Activated CD8-positive, alpha-beta T cell treated with anti-CD3 and anti-CD28 coated beads for 36 hours (primary cell): Measurements from ENCODE around the gene LRRC8B. TPM values are rescaled to one million over a fixed set of nuclear protein-coding genes. Genes with fewer than 3 reads are reported as not detected.
A peak's percentile ranks its signal among the peaks of the same experiment; 100 is the strongest.

ENCODE experiments used
- ATAC-seq: fragments of 200-7000 bp; cut with Tn5 transposase; one replicate; pipeline ENCODE4 v1.10.0; 2021; ENCODE audit warnings: mild to moderate bottlenecking, moderate library complexity
- CTCF ChIA-PET: fragments of 350-600 bp; sonication (Branson Sonifier 250); formaldehyde crosslinking; loops from one replicate; lab custom pipeline; 2021; ENCODE audit warnings: antibody characterized with exemption; lab: Charles Lee
- POLR2A ChIA-PET: fragments of 350-600 bp; sonication (Branson Sonifier 250); formaldehyde crosslinking; loops from one replicate; lab custom pipeline; 2021; ENCODE audit warnings: antibody characterized with exemption; lab: Charles Lee
- DNase-seq: peaks from one replicate; pipeline ENCODE4 v3.0.0-alpha.2; 2020
- H3K27ac Mint-ChIP-seq: one replicate; pipeline ENCODE4 v1.8.0; 2021; ENCODE audit warnings: mild to moderate bottlenecking, mixed read lengths
- H3K27me3 Mint-ChIP-seq: one replicate; pipeline ENCODE4 v1.8.0; 2021; ENCODE audit warnings: mixed read lengths
- H3K36me3 Mint-ChIP-seq: one replicate; pipeline ENCODE4 v1.8.0; 2021; ENCODE audit warnings: low read depth, mixed read lengths
- H3K4me1 Mint-ChIP-seq: one replicate; pipeline ENCODE4 v1.8.0; 2021; ENCODE audit warnings: low read depth, mixed read lengths
- H3K4me3 Mint-ChIP-seq: one replicate; pipeline ENCODE4 v1.8.0; 2021; ENCODE audit warnings: mild to moderate bottlenecking, moderate library complexity, mixed read lengths
- H3K9me3 Mint-ChIP-seq: one replicate; pipeline ENCODE4 v1.8.0; 2021; ENCODE audit warnings: mixed read lengths
- intact Hi-C: fragments of 100-400 bp; cut with micrococcal nuclease; formaldehyde crosslinking; loops from one replicate; pipeline ENCODE4 v1.10.0; 2022
- total RNA-seq, 2 experiments: library from RNA; stranded (reverse); gene quantifications; one replicate each; pipeline ENCODE4 v1.2.3, GENCODE V29; 2021
- TF ChIP-seq, protein P1 (sequence below): fragments of 200-600 bp; IDR thresholded peaks from one replicate; pipeline ENCODE4 v1.8.0; 2022; ENCODE audit warnings: antibody characterized with exemption, mild to moderate bottlenecking

The LRRC8B gene
- total RNA-seq, 2 experiments from 2014 or later, result 24.9 to 31.7 TPM

- no peak for ATAC-seq
- intact Hi-C loops, result no loop called here
- H3K27ac Mint-ChIP-seq, result peak overlapping the region; percentile 69
- TF ChIP-seq, protein P1, sequence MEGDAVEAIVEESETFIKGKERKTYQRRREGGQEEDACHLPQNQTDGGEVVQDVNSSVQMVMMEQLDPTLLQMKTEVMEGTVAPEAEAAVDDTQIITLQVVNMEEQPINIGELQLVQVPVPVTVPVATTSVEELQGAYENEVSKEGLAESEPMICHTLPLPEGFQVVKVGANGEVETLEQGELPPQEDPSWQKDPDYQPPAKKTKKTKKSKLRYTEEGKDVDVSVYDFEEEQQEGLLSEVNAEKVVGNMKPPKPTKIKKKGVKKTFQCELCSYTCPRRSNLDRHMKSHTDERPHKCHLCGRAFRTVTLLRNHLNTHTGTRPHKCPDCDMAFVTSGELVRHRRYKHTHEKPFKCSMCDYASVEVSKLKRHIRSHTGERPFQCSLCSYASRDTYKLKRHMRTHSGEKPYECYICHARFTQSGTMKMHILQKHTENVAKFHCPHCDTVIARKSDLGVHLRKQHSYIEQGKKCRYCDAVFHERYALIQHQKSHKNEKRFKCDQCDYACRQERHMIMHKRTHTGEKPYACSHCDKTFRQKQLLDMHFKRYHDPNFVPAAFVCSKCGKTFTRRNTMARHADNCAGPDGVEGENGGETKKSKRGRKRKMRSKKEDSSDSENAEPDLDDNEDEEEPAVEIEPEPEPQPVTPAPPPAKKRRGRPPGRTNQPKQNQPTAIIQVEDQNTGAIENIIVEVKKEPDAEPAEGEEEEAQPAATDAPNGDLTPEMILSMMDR, result no peak
- peaks cover 76% of the 10 kb centered on the region for H3K4me1 Mint-ChIP-seq
- peak; percentile 38 for DNase-seq
- H3K27me3 Mint-ChIP-seq, result no peaks in the 10 kb centered on the region
- H3K36me3 Mint-ChIP-seq, result peaks cover 62% of the 10 kb centered on the region
- POLR2A ChIA-PET, result no interaction called here
- peaks cover 11% of the 10 kb centered on the region for H3K9me3 Mint-ChIP-seq
- CTCF ChIA-PET, result interaction anchor here (1.5 kb wide), 1 partner anchor 49 kb away, joined by 3 read pairs; no protein-coding TSS in a partner anchor
- H3K4me3 Mint-ChIP-seq, result no peak overlapping the region
These were observed 7.6 kb downstream of the LRRC8B start for GRCh38 chr1:89532228-89532627.

GRCh38 chr1:89532866-89533265 is 8.2 kb downstream of the LRRC8B start:
- Mint-ChIP-seq H3K36me3 (peaks cover 67% of the 10 kb centered on the region), H3K4me3 (no peak overlapping the region), H3K27me3 (no peaks in the 10 kb centered on the region), H3K4me1 (peaks cover 80% of the 10 kb centered on the region), H3K27ac (no peak overlapping the region), H3K9me3 (peaks cover 11% of the 10 kb centered on the region)
- TF ChIP-seq, protein P1, result no peak
- intact Hi-C loops, result no loop called here
- ATAC-seq, result no peak
- DNase-seq, result no peak
- CTCF ChIA-PET, result no interaction called here
- POLR2A ChIA-PET, result interaction anchor here (0.9 to 1.5 kb wide), 2 partner anchors 71 to 76 kb away, joined by 3 to 5 read pairs; no protein-coding TSS in a partner anchor

- CTCF ChIA-PET, result interaction anchor here (1.1 to 1.6 kb wide), 3 partner anchors 12 to 66 kb away, joined by 3 to 6 read pairs (median 4); no protein-coding TSS in a partner anchor
These were observed 10.9 kb downstream of the LRRC8B start for GRCh38 chr1:89535537-89535936.

DNA sequence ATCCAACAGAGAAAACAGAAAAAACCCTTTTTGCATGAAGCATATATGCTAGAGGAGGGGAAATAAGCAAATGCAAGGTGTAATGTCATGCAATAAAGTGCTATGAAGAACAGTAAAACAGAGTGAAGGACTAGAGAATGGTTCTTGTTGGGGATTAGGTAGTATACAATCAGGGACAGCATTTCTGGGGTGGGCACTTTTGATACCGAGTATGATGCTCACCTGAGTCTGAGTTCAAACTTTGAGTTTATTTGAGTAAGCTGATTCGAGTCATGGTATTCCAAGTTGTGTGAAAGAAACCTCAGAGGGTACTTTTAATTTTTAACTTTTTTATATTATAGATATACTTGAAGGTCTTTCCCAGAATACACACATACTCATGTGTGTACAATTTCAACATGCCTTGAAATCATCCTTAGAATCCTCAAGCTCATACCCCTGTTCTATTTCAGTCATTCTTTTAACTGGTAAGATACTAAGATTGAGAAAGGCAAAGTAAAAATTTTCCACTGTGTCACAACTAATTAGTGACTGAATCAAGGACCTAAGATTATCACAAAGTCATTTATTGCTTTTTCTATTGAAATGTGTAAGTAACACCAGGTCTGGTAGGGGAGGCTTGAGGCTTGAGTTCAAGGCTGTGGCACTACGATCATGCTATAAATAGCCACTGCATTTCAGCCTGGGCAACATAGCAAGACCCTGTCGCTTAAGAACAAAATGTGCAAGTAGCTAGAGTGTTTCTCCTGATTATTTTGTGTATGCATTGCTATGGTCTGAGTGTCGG is 12.1 kb downstream of the LRRC8B start:
- TF ChIP-seq, protein P1, result no peak
- intact Hi-C loops, result no loop called here
- DNase-seq (peak; percentile 28), ATAC-seq (peak; percentile 38)
- CTCF ChIA-PET, result interaction anchor here (1.0 to 1.5 kb wide), 4 partner anchors 10 to 69 kb away, joined by 3 to 6 read pairs (median 3); no protein-coding TSS in a partner anchor
- Mint-ChIP-seq H3K27me3 (no peaks in the 10 kb centered on the region), H3K4me1 (peaks cover 85% of the 10 kb centered on the region), H3K36me3 (peaks cover 77% of the 10 kb centered on the region), H3K27ac (peak overlapping the region; percentile 62), H3K9me3 (peaks cover 13% of the 10 kb centered on the region), H3K4me3 (no peak overlapping the region)
- POLR2A ChIA-PET, result interaction anchor here (1.2 to 1.5 kb wide), 4 partner anchors 8 to 13 kb away, joined by 3 to 5 read pairs (median 4); no protein-coding TSS in a partner anchor

More at GRCh38 chr1:89535537-89535936, 10.9 kb downstream of the LRRC8B start:
- DNase-seq, result no peak
- Mint-ChIP-seq H3K36me3 (peaks cover 80% of the 10 kb centered on the region), H3K4me1 (peaks cover 88% of the 10 kb centered on the region), H3K9me3 (peaks cover 17% of the 10 kb centered on the region), H3K4me3 (no peak overlapping the region), H3K27me3 (no peaks in the 10 kb centered on the region), H3K27ac (no peak overlapping the region)
- TF ChIP-seq, protein P1, result no peak
- no peak for ATAC-seq
- intact Hi-C loops, result no loop called here
- POLR2A ChIA-PET, result interaction anchor here (1.1 to 1.5 kb wide), 4 partner anchors 9 to 74 kb away, joined by 3 to 5 read pairs (median 4); no protein-coding TSS in a partner anchor

DNA sequence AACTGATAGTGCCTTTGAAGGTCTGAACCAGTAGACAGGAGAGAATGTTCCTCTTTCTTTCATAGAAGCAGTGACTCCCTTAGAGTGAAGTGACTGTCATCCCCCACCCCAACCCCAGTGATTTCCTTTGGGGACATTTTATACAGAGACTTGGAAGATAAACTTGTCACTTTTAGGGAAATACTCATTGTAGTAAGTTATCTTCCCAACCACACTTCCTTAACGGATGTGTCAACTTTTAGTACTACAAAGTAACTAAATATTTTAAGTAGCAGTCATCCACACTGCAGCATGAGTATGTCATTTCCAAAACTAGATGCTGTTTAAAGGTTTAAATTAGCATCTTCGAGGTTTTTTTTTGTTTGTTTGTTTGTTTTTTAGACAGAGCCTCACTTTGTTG is 13.7 kb downstream of the LRRC8B start:
- Mint-ChIP-seq H3K36me3 (peaks cover 74% of the 10 kb centered on the region), H3K4me1 (peaks cover 82% of the 10 kb centered on the region), H3K27me3 (no peaks in the 10 kb centered on the region), H3K27ac (peak overlapping the region; percentile 76), H3K9me3 (peaks cover 6% of the 10 kb centered on the region), H3K4me3 (no peak overlapping the region)
- CTCF ChIA-PET, result no interaction called here
- TF ChIP-seq, protein P1, result no peak
- intact Hi-C loops, result no loop called here
- POLR2A ChIA-PET, result interaction anchor here (0.6 kb wide), 1 partner anchor 17 kb away, joined by 3 read pairs; no protein-coding TSS in a partner anchor
- ATAC-seq, result no peak
- no peak for DNase-seq
